Skin of body (tissue), 2 donors: ENCODE results near the gene PSMC5. TPM values are rescaled to one million over a fixed set of nuclear protein-coding genes. Genes with fewer than 3 reads are reported as not detected.
"Not testable (repeated sequence)": the region's sequence is repeated elsewhere in the genome, so short reads cannot be mapped to it uniquely, and the experiment has no call there.

ENCODE experiments used
- DNase-seq: peaks from one replicate; lab custom pipeline; 2025; lab: John Stamatoyannopoulos, UW
- total RNA-seq: library from RNA; depleted of rRNA; stranded (reverse); fragments of >200 nt; gene quantifications from one replicate; pipeline ENCODE4 v1.2.3, GENCODE V29; 2014

The PSMC5 gene
- 48.3 TPM for total RNA-seq

GRCh38 chr17:63827002-63827800 lies at the start of gene PSMC5, which contains the start of gene FTSJ3:
Gene PSMC5 (plus strand): TSS chr17:63827431. CDS start chr17:63827491, 60 bp downstream.
Gene FTSJ3 (minus strand): TSS chr17:63827663. CDS start chr17:63826902, 761 bp downstream.
- peak; percentile 98 for DNase-seq

DNA sequence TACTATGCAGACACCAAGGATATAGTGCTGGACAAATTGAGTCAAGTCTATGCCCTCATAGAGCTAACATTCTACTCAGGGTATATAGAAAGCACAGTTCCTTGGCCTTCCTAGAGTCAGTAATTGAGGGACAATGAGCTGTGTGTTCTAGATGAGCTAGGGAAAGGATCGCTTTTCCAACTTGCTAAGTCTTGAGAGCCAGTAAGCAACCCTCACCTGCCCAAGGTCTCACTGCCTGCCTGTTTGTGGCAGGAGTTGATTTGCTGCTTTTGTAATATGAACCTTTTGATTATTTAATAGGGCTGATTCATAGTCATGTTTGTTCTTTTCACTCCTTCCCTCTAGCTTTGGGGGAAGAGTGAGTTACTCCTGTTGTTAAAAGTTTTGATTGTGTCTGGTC lies 46.7 kb upstream of the PSMC5 start:
- DNase-seq = no peak

DNA sequence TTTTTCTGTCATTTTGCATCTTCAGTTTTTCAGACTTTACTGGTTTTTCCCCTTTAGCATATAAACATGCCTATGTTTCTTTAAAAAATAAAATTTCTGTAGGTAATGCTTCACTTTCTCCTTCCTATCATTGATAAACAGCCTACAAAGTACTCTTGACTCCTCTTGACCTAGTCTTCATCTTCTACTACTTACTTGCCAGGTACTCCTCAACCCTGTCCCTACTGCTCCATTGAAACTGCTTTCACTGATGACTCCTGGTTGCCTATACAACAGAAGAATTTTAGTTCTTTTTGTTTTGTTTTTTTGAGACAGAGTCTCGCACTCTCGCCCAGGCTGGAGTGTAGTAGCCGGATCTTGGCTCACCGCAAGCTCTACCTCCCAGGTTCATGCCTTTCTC lies 46.3 kb upstream of the PSMC5 start:
- no peak for DNase-seq

GRCh38 chr17:63783522-63783921 lies 43.7 kb upstream of the PSMC5 start:
- no peak for DNase-seq

DNA sequence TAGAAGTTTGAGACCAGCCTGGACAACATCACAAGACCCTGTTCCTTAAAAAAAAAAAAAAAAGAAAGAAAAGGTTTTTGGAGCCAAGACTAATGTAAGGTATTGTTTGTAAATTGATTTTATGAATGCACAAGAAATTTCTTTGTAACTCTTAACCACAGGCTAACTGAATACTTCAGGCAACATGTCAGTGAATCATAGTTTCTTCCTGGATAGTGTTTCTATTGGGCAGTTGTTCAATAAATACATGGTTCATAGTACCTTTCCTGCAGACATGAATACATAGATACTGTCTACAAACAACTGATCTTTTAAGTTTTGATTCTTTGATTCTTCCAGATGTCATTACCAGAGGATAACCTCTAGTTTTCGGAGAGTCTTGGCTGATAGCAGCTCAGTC lies 41.7 kb upstream of the PSMC5 start:
- DNase-seq = no peak

- DNase-seq = no peak
Measured at GRCh38 chr17:63786117-63786516, 41.1 kb upstream of the PSMC5 start.

DNA sequence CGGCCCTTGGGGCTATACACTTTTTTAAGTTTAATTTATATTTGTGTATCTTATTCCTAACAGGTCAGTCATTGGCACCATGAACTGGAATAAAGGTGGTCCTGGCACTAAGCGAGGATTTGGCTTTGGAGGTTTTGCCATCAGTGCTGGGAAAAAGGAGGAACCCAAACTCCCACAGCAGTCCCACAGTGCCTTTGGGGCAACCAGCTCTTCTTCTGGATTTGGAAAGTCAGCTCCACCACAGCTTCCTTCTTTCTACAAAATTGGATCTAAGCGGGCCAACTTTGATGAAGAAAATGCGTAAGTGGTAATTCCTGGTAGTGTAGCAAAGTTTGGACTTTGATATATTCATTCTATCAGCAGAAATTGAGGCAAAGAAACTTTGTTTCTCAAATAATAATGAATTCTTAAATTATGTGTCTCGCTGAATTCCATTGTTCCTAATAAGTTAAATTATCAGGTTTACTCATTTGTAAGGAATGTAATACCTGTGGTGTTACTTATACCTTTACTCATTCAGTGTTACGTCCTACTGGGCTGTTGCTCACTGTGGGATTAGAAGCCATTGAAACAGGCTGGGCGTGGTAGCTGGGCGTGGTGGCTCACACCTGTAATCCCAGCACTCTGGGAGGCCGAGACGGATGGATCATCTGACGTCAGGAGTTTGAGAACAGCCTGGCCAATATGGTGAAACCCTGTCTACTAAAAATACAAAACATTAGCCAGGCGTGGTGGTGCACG lies 40.1 kb upstream of the PSMC5 start:
- DNase-seq = no peak

DNA sequence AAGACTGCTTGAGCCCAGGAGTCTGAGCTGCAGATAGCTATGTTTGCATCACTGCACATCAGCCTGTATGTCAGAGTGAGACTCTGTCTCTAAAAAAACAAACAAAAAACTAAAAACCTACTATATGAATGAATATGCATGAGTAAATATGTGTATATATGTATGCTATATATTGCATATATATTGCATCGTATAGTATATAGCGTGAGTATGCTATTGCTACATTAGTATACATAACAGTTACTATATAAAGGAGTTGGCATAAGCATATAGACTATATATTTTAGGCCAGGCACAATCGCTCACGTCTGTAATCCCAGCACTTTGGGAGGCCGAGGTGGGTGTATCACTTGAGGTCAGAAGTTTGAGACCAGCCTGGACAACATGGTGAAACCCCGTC lies 37.2 kb upstream of the PSMC5 start:
- no peak for DNase-seq

DNA sequence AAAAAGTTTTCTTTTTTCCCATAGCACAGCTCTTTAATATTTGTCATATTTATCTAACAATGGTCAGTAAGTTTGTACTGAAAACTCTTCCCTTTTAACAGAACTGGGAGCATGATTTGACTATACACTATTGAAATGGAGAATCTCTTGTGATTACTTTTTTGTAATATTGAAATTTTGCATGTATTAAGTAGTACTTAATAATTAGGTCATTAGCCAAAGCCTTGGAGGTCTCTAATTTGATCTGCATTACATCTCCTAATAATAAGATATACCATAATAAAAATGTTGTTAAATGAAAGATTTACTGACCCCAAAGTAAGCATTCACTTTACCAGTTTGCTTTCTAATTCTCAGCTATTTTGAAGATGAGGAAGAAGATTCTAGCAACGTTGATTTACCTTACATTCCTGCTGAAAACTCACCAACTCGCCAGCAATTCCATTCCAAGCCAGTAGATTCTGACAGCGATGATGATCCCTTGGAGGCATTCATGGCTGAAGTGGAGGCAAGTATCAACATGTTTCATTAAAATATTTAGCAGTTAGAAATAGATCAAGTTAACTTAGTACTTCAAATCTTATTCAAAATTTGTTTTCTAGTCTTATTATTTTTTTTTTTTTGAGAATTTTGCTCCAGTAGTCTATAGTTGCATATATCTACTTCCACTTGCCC lies 35.0 kb upstream of the PSMC5 start:
- DNase-seq = no peak

DNA sequence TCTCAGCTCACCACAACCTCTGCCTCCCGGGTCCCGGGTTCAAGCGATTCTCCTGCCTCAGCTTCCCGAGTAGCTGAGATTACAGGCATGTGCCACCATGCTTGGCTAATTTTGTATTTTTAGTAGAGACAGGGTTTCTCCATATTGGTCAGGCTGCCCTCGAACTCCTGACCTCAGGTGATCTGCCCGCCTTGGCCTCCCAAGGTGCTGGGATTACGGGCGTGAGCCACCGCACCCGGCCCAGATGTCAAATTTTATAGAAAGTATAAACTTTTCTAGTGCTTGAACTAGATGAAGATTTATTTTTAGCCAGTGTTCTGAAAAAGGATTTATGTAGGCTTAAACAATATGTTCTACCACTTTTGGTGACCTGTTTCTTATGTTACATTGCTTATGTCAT lies 30.9 kb upstream of the PSMC5 start:
- not testable (repeated sequence) for DNase-seq

DNA sequence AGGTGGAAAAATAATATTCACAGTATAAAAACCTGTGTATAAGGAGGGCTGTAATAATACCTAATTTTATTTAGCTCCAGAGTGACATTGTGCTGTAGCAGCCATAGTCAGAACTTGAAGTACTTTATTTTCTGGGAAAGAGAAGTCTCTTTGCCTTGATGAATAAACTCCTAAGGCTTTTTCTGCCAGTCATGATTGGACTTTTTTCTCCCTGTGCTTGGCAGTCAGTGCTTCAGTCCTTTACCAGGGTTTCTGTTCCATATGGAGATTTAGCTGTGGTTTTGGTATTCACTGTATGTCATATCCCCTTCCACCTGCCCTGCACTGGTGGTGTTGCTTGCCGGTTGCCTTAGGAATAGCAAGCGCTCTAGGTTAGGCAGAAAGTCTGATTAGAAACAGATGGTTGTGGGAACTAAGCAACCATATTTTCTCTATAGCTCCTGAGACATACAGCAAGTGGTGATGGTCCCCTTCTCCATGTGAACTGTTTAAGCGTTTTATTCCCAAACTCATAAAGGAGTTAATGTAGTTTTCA lies 28.6 kb upstream of the PSMC5 start:
- DNase-seq = no peak

DNA sequence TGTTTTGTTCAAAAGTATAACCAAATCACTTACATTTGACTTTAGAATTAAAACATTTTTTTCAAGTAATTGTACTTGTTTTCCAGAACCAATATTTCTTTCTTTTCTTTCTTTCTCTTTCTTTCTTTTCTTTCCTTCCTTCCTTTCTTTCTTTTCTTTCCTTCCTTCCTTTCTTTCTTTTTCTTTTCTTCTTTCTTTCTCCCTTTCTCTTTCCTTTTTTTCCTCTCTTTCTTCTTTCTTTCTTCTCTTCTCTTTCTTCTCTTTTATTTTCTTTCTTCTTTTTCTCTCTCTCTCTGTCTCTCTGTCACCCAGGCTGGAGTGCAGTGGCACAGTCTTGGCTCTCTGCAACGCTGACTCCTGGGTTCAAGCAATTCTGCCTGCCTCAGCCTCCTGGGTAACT lies 26.4 kb upstream of the PSMC5 start:
- no peak for DNase-seq

DNA sequence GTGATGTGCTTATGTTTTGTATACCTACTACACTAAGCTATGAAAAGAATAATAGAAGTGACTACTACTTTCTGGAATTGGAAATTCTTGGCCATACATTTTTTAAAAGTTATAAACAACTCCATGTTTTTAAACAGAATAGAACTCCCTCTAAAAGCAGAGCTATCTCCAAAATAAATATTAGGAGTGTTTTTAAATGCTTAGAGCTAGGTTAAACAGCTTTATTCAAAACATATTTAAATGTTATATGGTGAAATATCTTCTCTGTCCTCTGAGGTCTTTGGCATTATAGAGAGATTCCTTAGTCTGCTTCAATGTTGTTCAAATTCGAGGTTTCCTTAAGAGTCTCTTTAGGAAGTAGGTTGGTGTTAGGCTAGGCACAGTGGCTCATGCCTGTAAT lies 22.9 kb upstream of the PSMC5 start:
- no peak for DNase-seq

- no peak for DNase-seq
Measured at GRCh38 chr17:63805591-63805990, 21.6 kb upstream of the PSMC5 start.

DNA sequence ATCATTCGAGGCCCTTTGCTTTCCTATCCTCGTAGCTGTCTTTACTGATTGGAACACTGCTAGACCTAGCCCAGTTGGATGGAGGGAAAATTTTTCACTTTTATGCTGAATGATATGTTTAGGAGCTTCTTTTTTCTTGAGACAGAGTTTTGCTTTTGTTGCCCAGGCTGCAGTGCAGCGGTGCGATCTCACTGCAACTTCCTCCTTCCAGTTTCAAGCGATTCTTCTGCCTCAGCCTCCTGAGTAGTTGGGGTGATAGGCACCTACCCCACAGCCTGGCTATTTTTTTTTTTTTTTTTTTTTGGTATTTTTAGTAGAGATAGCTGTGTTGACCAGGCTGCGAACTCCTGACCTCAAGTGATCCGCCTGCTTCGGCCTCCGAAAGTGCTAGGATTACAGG lies 17.3 kb upstream of the PSMC5 start:
- no peak for DNase-seq

DNA sequence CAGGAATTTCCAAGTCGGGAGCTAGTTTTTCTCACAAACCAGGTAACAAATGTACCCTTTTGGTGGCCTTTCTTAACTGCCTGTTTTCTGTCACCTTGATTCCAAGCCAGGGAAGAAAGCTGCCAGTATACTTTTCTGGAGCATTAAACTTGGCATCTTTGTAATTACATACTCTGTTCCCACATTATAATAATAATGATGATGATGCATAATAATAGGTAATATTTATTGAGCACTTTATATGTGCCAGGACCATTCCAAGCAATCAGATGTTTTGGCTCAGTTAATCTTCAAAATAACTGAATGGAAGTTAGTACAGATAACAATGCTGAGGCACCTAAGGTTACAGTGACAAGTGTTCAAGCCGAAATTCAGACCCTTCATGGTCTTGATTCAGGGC lies 11.1 kb upstream of the PSMC5 start:
- no peak for DNase-seq

GRCh38 chr17:63816669-63817068 lies 10.6 kb upstream of the PSMC5 start:
- DNase-seq = no peak

DNA sequence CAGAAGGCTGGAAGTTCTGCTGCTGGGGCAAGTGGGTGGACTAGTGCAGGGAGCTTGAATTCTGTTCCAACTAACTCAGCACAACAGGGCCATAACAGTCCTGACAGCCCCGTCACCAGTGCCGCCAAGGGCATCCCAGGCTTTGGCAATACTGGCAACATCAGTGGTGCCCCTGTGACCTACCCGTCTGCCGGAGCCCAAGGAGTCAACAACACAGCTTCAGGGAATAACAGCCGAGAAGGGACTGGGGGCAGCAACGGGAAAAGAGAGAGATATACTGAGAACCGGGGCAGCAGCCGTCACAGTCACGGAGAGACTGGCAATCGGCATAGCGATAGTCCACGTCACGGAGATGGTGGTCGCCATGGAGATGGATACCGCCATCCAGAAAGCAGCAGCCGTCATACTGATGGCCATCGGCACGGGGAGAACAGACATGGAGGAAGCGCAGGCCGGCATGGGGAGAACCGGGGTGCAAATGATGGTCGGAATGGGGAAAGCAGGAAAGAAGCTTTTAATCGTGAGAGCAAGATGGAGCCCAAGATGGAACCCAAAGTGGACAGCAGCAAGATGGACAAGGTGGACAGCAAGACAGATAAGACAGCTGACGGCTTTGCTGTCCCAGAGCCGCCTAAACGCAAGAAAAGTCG lies 9.4 kb upstream of the PSMC5 start:
- DNase-seq = no peak

DNA sequence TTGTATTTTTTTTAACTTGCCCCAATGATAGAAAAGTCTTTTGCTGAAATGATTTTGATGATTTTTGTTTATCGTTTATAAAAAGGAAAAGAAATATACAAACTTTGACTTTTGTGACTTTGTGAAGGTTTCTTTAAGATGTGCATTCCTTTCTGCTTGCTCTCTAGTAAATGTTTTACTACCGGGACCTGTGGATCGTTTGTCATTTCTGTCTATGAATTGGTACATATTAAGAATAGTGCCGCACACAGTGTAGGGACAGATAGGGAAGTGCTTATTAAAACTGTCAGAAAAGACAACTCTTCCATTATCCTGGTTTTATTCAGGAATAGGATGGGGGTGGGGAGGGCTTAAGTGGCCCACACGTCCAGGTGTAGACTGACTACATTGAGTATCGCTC lies 8.1 kb upstream of the PSMC5 start:
- DNase-seq = no peak

GRCh38 chr17:63819585-63820537 lies 7.4 kb upstream of the PSMC5 start:
- DNase-seq = no peak
